Coronary artery (tissue), 2 donors: ENCODE results near the gene NT5C3B.
A peak's percentile ranks its signal among the peaks of the same experiment; 100 is the strongest.

Experiments used
- DNase-seq: peaks from one replicate; pipeline ENCODE4 v3.0.0-alpha.2; 2017; ENCODE audit warnings: low spot score
- H3K27ac ChIP-seq, 2 donors: fragments of 200-600 bp; sonication (generic); one replicate each; pipeline ENCODE4 v1.5.1; 2016 to 2019
- H3K4me3 ChIP-seq: fragments of 200-600 bp; sonication (generic); 2 replicates; pipeline ENCODE4 v1.5.1; 2016; ENCODE audit warnings: mild to moderate bottlenecking, moderate library complexity
- TF ChIP-seq, protein P1 (sequence below): fragments of 200-600 bp; sonication (generic); IDR thresholded peaks from one replicate; pipeline ENCODE4 v1.5.1; 2019; ENCODE audit warnings: antibody characterized with exemption

The NT5C3B gene

DNA sequence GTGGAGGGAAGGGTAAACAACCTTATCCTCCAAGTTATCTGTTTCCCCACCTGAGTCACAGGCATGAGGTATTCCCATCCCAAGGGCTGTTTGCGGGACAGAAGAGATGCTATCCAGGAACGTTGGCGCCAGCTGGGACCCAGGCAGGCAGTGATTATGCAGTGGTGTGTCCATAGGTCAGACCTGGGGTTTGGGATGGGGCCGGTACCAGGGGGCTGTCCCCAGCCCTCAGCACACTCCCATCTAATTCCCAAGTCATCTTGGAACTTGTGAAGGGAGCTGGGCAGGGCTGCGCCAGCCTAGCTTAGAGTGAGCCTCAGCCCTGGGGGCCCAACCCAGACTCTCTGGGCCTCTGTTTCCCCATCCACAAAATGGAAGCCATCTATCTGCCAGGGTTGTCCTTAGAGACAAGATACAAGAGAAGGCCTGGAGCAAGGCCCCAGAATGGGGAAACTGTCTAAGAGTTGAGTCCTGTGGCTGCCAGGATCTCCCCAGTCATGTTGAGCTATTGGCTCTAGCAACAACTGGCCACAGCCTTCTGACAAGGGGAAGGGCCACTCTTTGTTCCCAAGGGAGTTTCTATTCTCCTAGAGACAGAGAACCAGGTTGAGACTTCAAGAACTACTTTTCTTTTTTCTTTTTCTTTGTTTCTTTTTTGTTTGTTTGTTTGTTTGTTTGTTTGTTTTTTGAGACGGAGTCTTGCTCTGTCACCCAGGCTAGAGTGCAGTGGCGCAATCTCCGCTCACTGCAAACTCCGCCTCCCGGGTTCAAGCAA lies 39.7 kb downstream of the NT5C3B start:
- TF ChIP-seq, protein P1, sequence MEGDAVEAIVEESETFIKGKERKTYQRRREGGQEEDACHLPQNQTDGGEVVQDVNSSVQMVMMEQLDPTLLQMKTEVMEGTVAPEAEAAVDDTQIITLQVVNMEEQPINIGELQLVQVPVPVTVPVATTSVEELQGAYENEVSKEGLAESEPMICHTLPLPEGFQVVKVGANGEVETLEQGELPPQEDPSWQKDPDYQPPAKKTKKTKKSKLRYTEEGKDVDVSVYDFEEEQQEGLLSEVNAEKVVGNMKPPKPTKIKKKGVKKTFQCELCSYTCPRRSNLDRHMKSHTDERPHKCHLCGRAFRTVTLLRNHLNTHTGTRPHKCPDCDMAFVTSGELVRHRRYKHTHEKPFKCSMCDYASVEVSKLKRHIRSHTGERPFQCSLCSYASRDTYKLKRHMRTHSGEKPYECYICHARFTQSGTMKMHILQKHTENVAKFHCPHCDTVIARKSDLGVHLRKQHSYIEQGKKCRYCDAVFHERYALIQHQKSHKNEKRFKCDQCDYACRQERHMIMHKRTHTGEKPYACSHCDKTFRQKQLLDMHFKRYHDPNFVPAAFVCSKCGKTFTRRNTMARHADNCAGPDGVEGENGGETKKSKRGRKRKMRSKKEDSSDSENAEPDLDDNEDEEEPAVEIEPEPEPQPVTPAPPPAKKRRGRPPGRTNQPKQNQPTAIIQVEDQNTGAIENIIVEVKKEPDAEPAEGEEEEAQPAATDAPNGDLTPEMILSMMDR = no peak
- H3K27ac ChIP-seq = no peak overlapping the region
- no peak overlapping the region for H3K4me3 ChIP-seq
- peak; percentile 59 for DNase-seq

DNA sequence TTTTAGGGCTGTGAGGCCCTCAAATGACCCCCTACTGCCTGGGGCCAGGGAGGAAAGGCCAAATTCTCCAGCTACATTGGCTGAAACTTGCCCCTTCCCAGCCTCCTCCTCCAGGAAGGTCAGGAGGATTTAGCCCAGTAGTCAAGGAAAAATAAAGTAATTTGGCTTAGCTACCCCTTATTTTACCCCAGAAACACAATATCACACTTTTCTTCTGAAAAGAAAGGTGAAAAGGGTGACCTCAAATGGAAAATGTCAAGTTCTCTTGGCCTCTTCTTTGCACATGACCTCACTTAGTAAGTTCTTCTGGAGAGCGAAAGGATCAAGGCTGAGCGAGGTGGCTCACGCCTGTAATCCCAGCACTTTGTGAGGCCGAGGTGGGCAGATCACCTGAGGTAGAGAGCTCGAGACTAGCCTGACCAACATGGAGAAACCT lies 41.5 kb downstream of the NT5C3B start:
- no peak overlapping the region for H3K27ac ChIP-seq
- no peak for DNase-seq
- TF ChIP-seq, protein P1 = no peak
- no peak overlapping the region for H3K4me3 ChIP-seq

DNA sequence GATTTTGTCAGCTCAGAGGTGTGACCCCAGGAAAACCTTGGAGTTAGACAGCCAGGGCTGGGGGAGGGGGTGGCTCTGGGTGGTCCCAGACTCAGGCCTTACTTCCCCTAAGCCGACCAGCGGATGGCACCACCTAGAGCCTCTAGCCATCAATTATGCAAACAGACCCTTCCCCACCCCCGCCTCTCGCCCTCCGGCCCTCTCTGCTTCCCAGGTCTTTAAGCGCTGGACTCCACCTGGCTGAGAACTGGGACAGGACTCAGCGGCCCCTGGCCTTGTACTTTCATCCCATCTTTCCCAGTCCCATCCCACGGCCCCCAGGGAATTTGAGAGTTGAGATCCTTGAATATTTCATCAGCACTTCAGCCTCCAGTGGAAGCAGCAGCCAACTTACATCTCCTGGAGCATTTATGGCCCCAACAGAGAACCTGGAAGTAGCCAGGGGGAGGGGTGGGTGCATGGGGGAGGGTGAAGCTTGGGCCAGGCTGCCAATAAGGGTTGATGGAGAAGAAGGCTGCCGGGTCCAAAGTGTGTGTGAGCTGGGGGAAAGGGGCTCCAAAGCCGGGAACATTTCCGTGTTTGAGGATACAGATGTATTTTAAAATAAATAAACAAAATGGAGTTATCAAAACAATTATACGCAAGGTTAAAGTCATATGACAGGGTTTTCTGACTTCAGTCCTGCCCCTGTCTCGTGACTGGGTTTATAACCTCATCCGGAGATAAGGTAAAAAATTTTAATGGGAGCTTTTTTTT lies 42.1 kb downstream of the NT5C3B start:
- peak; percentile 70 for DNase-seq
- TF ChIP-seq, protein P1 = no peak
- Histone ChIP-seq H3K4me3 (no peak overlapping the region), H3K27ac (peak overlapping the region in 1 of 2 donors; percentile 73)

DNA sequence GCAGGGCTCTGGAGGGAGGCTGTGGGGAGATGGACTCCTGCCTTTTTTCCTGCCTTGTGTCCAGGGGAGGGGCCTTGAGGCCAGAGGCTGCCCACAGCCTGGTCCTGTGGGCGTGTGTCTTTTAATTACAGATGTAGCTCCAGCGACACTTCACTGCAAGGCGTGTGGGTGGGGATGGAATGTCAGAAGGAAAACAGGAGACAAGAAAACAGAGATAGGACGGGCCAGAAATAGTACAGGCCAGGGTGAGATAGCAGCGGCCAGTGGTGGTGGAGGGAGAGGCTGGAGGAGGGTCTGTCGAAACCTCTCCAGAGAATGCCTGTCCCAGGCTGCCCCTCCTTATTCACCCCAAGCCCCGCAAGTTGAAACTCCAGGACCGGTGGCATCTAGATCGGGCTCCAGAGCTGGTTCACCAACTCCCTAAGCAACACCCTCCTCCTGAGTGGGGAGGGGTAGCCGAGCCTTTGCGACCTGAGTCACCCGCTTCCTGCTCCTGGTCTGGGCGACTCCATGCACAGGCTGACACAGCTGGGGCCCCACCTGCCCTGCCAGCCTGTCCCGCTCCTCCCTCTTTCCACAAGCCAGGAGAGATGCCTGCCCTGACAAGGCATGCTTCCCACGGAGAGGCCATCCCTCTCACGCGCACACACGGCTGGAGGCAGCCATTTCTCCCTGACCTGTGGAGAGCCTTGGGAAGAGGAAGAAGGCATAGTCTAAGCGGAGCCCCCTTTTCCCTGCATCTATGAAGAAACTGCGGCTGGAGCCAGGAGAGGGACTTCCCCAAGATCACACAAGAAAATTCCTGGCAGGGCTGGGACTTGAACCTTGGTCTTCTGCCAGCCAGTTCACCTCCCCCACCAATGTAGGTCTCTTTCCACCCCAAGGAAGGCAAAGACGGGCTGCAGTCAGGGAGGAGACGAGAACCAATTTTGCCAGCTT lies 42.9 kb downstream of the NT5C3B start:
- DNase-seq = peak; percentile 79
- Histone ChIP-seq H3K27ac (peak overlapping the region; percentile 59 to 73), H3K4me3 (peak overlapping the region; percentile 39)
- TF ChIP-seq, protein P1 = no peak

DNA sequence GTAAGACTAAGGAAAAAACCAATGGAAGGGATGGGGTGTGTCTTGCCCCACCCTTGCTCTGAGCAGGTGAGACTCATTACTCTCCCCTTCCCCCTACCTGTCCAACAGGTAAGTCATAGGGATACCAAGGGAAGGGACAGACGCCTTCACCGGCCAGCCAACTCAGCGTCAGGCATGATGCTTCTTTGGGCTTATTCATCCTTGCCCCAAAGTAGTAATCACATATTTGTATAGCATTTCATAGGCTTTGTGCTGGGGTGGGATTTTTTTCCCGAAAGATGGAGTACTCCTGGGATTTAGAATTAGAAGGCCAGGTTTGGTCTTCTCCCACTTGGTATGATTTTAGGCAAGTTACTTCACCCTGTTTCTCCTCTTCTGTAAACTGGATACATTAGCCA lies 49.0 kb downstream of the NT5C3B start:
- Histone ChIP-seq H3K4me3 (no peak overlapping the region), H3K27ac (peak overlapping the region in 1 of 2 donors; percentile 58)
- TF ChIP-seq, protein P1 = no peak
- DNase-seq = peak; percentile 76

DNA sequence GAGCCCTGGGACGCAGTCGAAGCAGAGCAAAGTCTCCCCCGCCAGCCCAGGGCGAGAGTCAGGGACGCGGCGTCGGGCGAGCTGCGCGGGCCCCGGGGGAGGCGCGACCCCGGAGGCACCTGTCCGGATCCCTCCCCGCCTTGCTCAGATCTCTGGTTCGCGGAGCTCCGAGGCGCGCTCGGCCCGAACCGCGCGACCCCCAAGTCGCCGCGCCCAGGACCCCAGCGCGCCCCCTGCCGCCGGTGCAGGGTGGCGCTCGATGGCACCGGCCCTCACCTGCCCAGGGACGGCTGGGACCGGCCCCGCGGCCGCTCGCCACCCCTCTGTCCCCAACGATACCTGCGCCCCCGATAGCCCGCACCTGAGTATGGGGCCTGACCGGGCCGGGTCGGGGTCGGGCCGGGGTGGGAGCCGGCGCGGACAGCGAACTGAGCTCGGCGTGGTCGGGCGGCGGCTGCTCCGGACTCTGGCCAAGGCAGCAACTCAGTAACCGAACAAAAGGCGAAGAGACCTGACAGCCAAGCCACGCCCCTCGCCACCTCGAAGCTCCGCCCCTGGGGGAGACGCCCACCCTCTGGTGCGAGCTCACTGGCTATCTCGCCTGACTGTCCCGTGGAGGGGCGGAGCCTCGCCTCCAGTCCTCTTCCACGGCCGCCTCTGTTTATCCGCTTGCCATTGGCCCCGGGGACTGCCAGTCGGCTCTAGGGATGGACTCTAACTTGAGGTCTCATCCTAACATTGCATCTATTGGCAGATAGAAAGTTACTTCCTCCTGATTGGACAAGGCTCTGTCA lies 49.6 kb downstream of the NT5C3B start, which contains the start of gene JUP:
TSS of gene JUP (minus strand) at position 485 of the 794 bp plus-strand sequence. CDS start 14,857 bp downstream, outside the sequence.
- peak within 1 kb of the TSS; percentile 87 for H3K4me3 ChIP-seq
- DNase-seq = peak; percentile 99
- TF ChIP-seq, protein P1 = peak; percentile 62
- peak within 1 kb of the TSS; percentile 72 to 84 for H3K27ac ChIP-seq
